Esophagus muscularis mucosa (tissue), 4 donors: ENCODE measurements around the gene CASKIN1. TPM values are rescaled to one million over a fixed set of nuclear protein-coding genes. Genes with fewer than 3 reads are reported as not detected.

Source experiments
- DNase-seq: peaks from one replicate; pipeline ENCODE4 v3.0.0-alpha.2; 2017; ENCODE audit errors: extremely low spot score
- H3K27ac ChIP-seq, 4 donors: fragments of 200-600 bp; sonication (generic); replicated peaks in 1 of 4; 1 replicate in 3 of 4; 2 replicates in 1 of 4; pipeline ENCODE4 v1.5.1; 2016 to 2019; ENCODE audit warnings: mild to moderate bottlenecking in 1 of 4
- H3K27me3 ChIP-seq, 4 donors: fragments of 200-600 bp; sonication (generic); one replicate each; pipeline versions ENCODE4 v1.5.1 to v1.6.0; 2016 to 2019
- H3K36me3 ChIP-seq, 4 donors: fragments of 200-600 bp; sonication (generic); one replicate each; pipeline ENCODE4 v1.5.1; 2016 to 2019
- H3K4me1 ChIP-seq, 4 donors: fragments of 200-600 bp; sonication (generic); one replicate each; pipeline ENCODE4 v1.5.1; 2016 to 2019
- H3K4me3 ChIP-seq, 4 donors: fragments of 200-600 bp; sonication (generic); 1 replicate in 2 of 4; 2 replicates in 2 of 4; pipeline ENCODE4 v1.5.1; 2016 to 2019; ENCODE audit warnings: mild to moderate bottlenecking in 4 of 4, moderate library complexity in 1 of 4
- H3K9me3 ChIP-seq, 4 donors: fragments of 200-600 bp; sonication (generic); 1 replicate in 3 of 4; 2 replicates in 1 of 4; pipeline ENCODE4 v1.5.1; 2016 to 2019
- CTCF ChIP-seq, 3 experiments: fragments of 200-600 bp in 2 of 3; fragments of 450-650 bp in 1 of 3; sonication (generic) in 2 of 3; IDR thresholded peaks; one replicate each; pipeline ENCODE4 v1.5.1; 2017 to 2019; ENCODE audit warnings: antibody characterized with exemption in 3 of 3, mild to moderate bottlenecking in 2 of 3, moderate library complexity in 1 of 3
- EP300 ChIP-seq: sonication (generic); formaldehyde crosslinking; IDR thresholded peaks from one replicate; pipeline ENCODE4 v1.6.1; 2017; ENCODE audit warnings: antibody characterized with exemption
- POLR2A ChIP-seq: fragments of 450-650 bp; IDR thresholded peaks from one replicate; pipeline ENCODE4 v1.6.1; 2017; ENCODE audit warnings: antibody characterized with exemption, moderate library complexity, mild to moderate bottlenecking, low read depth
- POLR2AphosphoS5 ChIP-seq, 2 donors: sonication (generic); formaldehyde crosslinking; IDR thresholded peaks; one replicate each; pipeline ENCODE4 v1.6.1; 2017; ENCODE audit warnings: antibody characterized with exemption in 2 of 2
- WGBS: methylation state at CpG from one replicate; pipeline ENCODE4 v1.1.5; 2018; 5-methylcytosine and 5-hydroxymethylcytosine counted together
- intact Hi-C: fragments of 100-400 bp; cut with DNase I; formaldehyde crosslinking; loops from one replicate; pipeline ENCODE4 v1.15.1; 2023
- total RNA-seq, 4 donors: library from RNA; depleted of rRNA; stranded (reverse); fragments of >200 nt; gene quantifications; one replicate each; pipeline versions ENCODE4 v1.1.0 to v1.2.1, GENCODE V29; 2016

Gene CASKIN1
- total RNA-seq, 4 donors from 2014 or later = under 0.01 to 0.32 (median 0.09) TPM

GRCh38 chr16:2170587-2171435 lies 25.6 kb downstream of the CASKIN1 start:
- H3K27me3 ChIP-seq = no peaks in the 10 kb centered on the region
- intact Hi-C loops = no loop called here
- H3K36me3 ChIP-seq = peaks cover 67 to 100% (median 91%) of the 10 kb centered on the region in 4 donors
- H3K27ac ChIP-seq = peak overlapping the region; percentile 45 to 62 (median 58)
- 77% methylated on average over 24 of the region's 47 CpGs for WGBS
- no peak for DNase-seq
- peaks cover 0 to 9% (median 0%) of the 10 kb centered on the region in 4 donors for H3K4me1 ChIP-seq
- peak overlapping the region; percentile 31 to 54 (median 40) for H3K4me3 ChIP-seq
- no peaks in the 10 kb centered on the region for H3K9me3 ChIP-seq
- TF ChIP-seq POLR2A = no peak
- no peak for TF ChIP-seq POLR2AphosphoS5 (IDR thresholded peaks at IDR 0.05)
- no peak for TF ChIP-seq CTCF (IDR thresholded peaks at IDR 0.05)
- no peak for TF ChIP-seq EP300

GRCh38 chr16:2170080-2170479 lies 26.3 kb downstream of the CASKIN1 start:
- Histone ChIP-seq H3K36me3 (peaks cover 60 to 97% (median 87%) of the 10 kb centered on the region in 4 donors), H3K4me3 (peak overlapping the region; percentile 31 to 54 (median 40)), H3K27ac (peak overlapping the region; percentile 45 to 62 (median 58)), H3K27me3 (no peaks in the 10 kb centered on the region), H3K9me3 (no peaks in the 10 kb centered on the region), H3K4me1 (peaks cover 0 to 9% (median 0%) of the 10 kb centered on the region in 4 donors)
- no peak for DNase-seq
- TF ChIP-seq POLR2AphosphoS5 (IDR thresholded peaks at IDR 0.05) = peak in 1 of 2 donors; percentile 54
- no peak for TF ChIP-seq CTCF (IDR thresholded peaks at IDR 0.05)
- no peak for TF ChIP-seq EP300
- 70% methylated on average over 2 of the region's 18 CpGs for WGBS
- intact Hi-C loops = no loop called here

- DNase-seq = no peak
- WGBS = 84% methylated on average over 9 of the region's 18 CpGs
- intact Hi-C loops = no loop called here
- Histone ChIP-seq H3K4me3 (no peak overlapping the region), H3K36me3 (peaks cover 36 to 76% (median 66%) of the 10 kb centered on the region in 4 donors), H3K4me1 (peaks cover 0 to 23% (median 11%) of the 10 kb centered on the region in 4 donors), H3K27me3 (no peaks in the 10 kb centered on the region), H3K9me3 (no peaks in the 10 kb centered on the region), H3K27ac (no peak overlapping the region)
- TF ChIP-seq POLR2AphosphoS5 (IDR thresholded peaks at IDR 0.05) (no peak), POLR2A (no peak), EP300 (no peak), CTCF (IDR thresholded peaks at IDR 0.05) (no peak)
These were observed 29.3 kb downstream of the CASKIN1 start for GRCh38 chr16:2167068-2167638.

GRCh38 chr16:2166263-2167067 lies 29.9 kb downstream of the CASKIN1 start:
- peaks cover 0 to 30% (median 18%) of the 10 kb centered on the region in 4 donors for H3K4me1 ChIP-seq
- DNase-seq = no peak
- H3K27me3 ChIP-seq = no peaks in the 10 kb centered on the region
- H3K9me3 ChIP-seq = no peaks in the 10 kb centered on the region
- intact Hi-C loops = no loop called here
- WGBS = 96% methylated on average over 16 of the region's 17 CpGs
- peaks cover 30 to 69% (median 59%) of the 10 kb centered on the region in 4 donors for H3K36me3 ChIP-seq
- no peak overlapping the region for H3K27ac ChIP-seq
- TF ChIP-seq CTCF (IDR thresholded peaks at IDR 0.05) (no peak), EP300 (no peak), POLR2A (no peak), POLR2AphosphoS5 (IDR thresholded peaks at IDR 0.05) (no peak)
- no peak overlapping the region for H3K4me3 ChIP-seq
